NCI-H524 (cell line): ENCODE results near the gene VPREB1.
"Not testable (repeated sequence)": the region's sequence is repeated elsewhere in the genome, so short reads cannot be mapped to it uniquely, and the experiment has no call there.

Experiments
- DNase-seq, 2 experiments: peaks; one replicate each; lab custom pipeline; 2025; lab: John Stamatoyannopoulos, UW

Gene VPREB1

GRCh38 chr22:22214819-22215329, 29.7 kb upstream of the VPREB1 start:
- no peak for DNase-seq

GRCh38 chr22:22215659-22216449, 28.7 kb upstream of the VPREB1 start:
- DNase-seq, result no peak

- no peak for DNase-seq
These were observed 28.1 kb upstream of the VPREB1 start for GRCh38 chr22:22216450-22216959.

GRCh38 chr22:22218302-22218701, 26.3 kb upstream of the VPREB1 start:
- DNase-seq, result no peak

- no peak for DNase-seq
These were observed 25.2 kb upstream of the VPREB1 start for GRCh38 chr22:22219140-22219996.

- DNase-seq, result not testable (repeated sequence)
These were observed 23.5 kb upstream of the VPREB1 start for GRCh38 chr22:22221043-22221442.

- no peak for DNase-seq
These were observed 18.0 kb upstream of the VPREB1 start for GRCh38 chr22:22226448-22227187.

- DNase-seq, result no peak
These were observed 16.2 kb upstream of the VPREB1 start for GRCh38 chr22:22228421-22228820.

- DNase-seq, result no peak
These were observed 15.7 kb upstream of the VPREB1 start for GRCh38 chr22:22228921-22229320.

- DNase-seq, result no peak
These were observed 14.7 kb upstream of the VPREB1 start for GRCh38 chr22:22229683-22230420.

GRCh38 chr22:22230438-22230837, 14.1 kb upstream of the VPREB1 start:
- DNase-seq, result no peak

- no peak for DNase-seq
These were observed 11.5 kb upstream of the VPREB1 start for GRCh38 chr22:22233081-22233480.

- no peak for DNase-seq
These were observed 9.0 kb upstream of the VPREB1 start for GRCh38 chr22:22235558-22235957.

GRCh38 chr22:22237521-22237920, 7.1 kb upstream of the VPREB1 start:
- no peak for DNase-seq

GRCh38 chr22:22239311-22239939, 5.2 kb upstream of the VPREB1 start:
- no peak for DNase-seq

- no peak for DNase-seq
These were observed 3.1 kb upstream of the VPREB1 start for GRCh38 chr22:22241554-22241898.

GRCh38 chr22:22242488-22242887, 2.1 kb upstream of the VPREB1 start:
- no peak for DNase-seq

GRCh38 chr22:22243033-22243680, 1.4 kb upstream of the VPREB1 start:
- DNase-seq, result no peak

GRCh38 chr22:22245256-22245909, 797 bp downstream of the VPREB1 start:
- DNase-seq, result no peak
